Keratinocyte (primary cell): Measurements from ENCODE around the gene KLF12.

Experiments
- CTCF ChIP-seq, 3 experiments: IDR thresholded peaks in 1 of 3; conservative IDR thresholded peaks in 1 of 3; optimal IDR thresholded peaks in 1 of 3; 2 replicates in 2 of 3; 3 replicates in 1 of 3; pipeline versions ENCODE3 to v1.5.1; 2011; ENCODE audit warnings: low read length in 3 of 3, mild to moderate bottlenecking in 3 of 3, moderate library complexity in 2 of 3, control low read depth in 1 of 3, inconsistent platforms in 1 of 3; ENCODE audit not compliant: insufficient read depth in 2 of 3; ENCODE audit errors: extremely low read depth in 1 of 3
- EZH2 ChIP-seq: IDR thresholded peaks from one replicate; pipeline ENCODE4 v1.6.1; 2012; ENCODE audit warnings: inconsistent platforms, mild to moderate bottlenecking, low read length, moderate library complexity

GRCh38 chr13:74102691-74103090 is 31.5 kb downstream of the KLF12 start:
- TF ChIP-seq EZH2: no peak
- no peak for TF ChIP-seq CTCF (optimal IDR thresholded peaks at IDR 0.05 in 1 of 3, IDR thresholded peaks at IDR 0.05 in 1 of 3, conservative IDR thresholded peaks at IDR 0.05 in 1 of 3; ENCODE audit: extremely low read depth in 1 of 3, insufficient read depth in 2 of 3, low read length in 3 of 3)
